ENCODE data around the gene GPR63. TPM values are rescaled to one million over a fixed set of nuclear protein-coding genes. Genes with fewer than 3 reads are reported as not detected.
"Not testable (repeated sequence)": the region's sequence is repeated elsewhere in the genome, so short reads cannot be mapped to it uniquely, and the experiment has no call there.

Gene GPR63, protein sequence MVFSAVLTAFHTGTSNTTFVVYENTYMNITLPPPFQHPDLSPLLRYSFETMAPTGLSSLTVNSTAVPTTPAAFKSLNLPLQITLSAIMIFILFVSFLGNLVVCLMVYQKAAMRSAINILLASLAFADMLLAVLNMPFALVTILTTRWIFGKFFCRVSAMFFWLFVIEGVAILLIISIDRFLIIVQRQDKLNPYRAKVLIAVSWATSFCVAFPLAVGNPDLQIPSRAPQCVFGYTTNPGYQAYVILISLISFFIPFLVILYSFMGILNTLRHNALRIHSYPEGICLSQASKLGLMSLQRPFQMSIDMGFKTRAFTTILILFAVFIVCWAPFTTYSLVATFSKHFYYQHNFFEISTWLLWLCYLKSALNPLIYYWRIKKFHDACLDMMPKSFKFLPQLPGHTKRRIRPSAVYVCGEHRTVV
- 0.11 and 0.13 TPM in 2 replicates for total RNA-seq (2014; rRNA removed; shearing (Covaris generic))
- 0.10 and 0.11 TPM in 2 replicates for polyA plus RNA-seq (2016; fragmentation: Nextera tagmentation; extraction: Ambion mirVana)

DNA sequence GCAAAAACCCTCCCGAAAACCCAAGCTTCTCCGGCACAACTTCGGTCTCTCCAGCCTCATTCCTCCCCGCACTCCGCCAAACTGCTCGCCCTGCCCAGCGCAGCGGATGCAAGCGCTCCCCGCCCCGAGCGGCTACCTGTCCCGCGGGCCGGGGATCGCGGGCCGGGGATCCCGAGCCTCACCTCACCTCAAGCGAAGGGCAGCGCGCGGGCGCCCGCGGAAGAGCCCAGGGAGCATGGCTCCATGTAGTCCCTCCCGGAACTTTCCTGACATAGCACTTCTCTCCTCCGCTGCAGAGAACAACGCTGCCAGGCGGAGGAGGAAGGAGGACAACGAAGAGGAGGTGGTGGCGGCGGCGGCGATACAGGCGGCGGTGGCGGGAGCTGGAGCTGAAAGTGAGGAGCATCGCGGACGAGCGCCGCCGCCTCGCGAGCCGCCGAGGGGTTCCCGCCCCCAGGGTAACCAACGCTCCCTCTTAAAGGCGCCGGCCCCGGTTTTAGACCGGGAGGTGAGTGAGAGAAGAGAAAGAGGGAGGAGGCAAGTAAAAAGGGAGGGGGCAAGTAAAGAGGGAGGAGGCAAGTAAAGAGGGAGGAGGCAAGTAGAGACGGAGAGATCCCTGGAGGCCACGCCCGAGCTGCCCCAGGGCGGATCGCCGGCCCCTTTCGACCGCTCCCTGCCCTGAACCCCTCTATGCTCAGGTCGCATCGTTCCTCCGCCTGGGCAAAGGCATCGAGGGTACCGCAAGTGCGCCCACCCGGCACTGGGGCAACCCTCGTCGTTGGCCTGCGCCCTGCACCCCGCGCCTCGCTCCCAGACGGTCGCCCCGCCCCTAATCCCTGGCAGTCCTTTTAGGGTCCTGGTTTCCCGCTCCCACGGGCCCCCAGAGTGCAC, at the start of gene GPR63:
Gene GPR63, minus strand, starts transcription at position 397 of the 891 bp plus-strand sequence. CDS start 37,746 bp downstream, outside the sequence.
- Histone ChIP-seq H3K4me3 (peak within 1 kb of the TSS; percentile 84), H3K27ac (no peak within 1 kb of the TSS), H3K27me3 (replicated peaks; ENCODE audit: insufficient read depth) (peaks cover 33% of the 10 kb centered on the region), H3K9ac (peak within 1 kb of the TSS; percentile 39), H3F3A (ENCODE audit: insufficient read depth) (0 out of 2 replicates have a peak, but pooled peaks cover 3% of the 10 kb centered on the region), H3K4me1 (ENCODE audit: insufficient read depth) (no peaks in the 10 kb centered on the region), H3K79me2 (ENCODE audit: insufficient read depth) (no peaks in the 10 kb centered on the region), H3K4me2 (ENCODE audit: unreplicated experiment) (peak within 1 kb of the TSS; percentile 85), H3K9me2 (ENCODE audit: insufficient read depth) (no peaks in the 10 kb centered on the region), H2AFZ (peak within 1 kb of the TSS; percentile 90), H4K20me1 (ENCODE audit: insufficient read depth) (no peaks in the 10 kb centered on the region), H3K9me3 (ENCODE audit: low read depth) (no peaks in the 10 kb centered on the region), H3K36me3 (ENCODE audit: low read depth) (no peaks in the 10 kb centered on the region)
- WGBS, 2 experiments (ENCODE audit: low coverage in 1 of 2, low lambda C conversion rate in 2 of 2, missing lambda C conversion rate in 2 of 2), result 1 to 2% methylated on average over 66 to 78 of the region's 80 CpGs
- in situ Hi-C loops (cut with MboI), result no loop called here
- TF ChIP-seq EZH2phosphoT487 (IDR thresholded peaks at IDR 0.05; ENCODE audit: insufficient read depth, low read depth), result no peak
- no peak for TF ChIP-seq EZH2 (IDR thresholded peaks at IDR 0.05; ENCODE audit: insufficient read depth, poor library complexity, severe bottlenecking)
- peak; percentile 72 for DNase-seq

DNA sequence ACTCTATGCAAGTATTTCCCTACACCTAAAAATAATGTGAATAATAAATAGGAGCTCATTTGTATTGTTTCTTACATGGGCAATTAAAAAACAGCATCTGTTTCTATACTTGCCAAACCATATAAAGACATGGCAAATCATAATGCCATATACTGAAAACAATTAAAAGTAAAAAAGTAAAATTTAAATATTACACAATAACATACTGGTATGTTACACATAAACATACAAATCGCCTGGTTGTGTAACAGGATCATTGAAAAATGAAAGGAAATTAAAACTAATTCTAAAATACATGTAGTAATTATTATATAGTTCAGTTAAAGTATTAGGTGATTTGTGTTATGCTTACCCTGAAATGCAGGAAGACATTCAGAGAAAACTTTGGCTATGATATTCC, 49.2 kb upstream of the GPR63 start:
- 0 out of 2 replicates have a peak, but pooled peaks cover 6% of the 10 kb centered on the region for H3K27me3 ChIP-seq (replicated peaks; ENCODE audit: insufficient read depth)
- WGBS, 2 experiments (ENCODE audit: low coverage in 1 of 2, low lambda C conversion rate in 2 of 2, missing lambda C conversion rate in 2 of 2), result 39 to 46% methylated on average over 1 of the region's 1 CpG
- no peaks in the 10 kb centered on the region for H3K9me3 ChIP-seq (ENCODE audit: low read depth)
- H3K4me1 ChIP-seq (ENCODE audit: insufficient read depth), result no peaks in the 10 kb centered on the region
- DNase-seq, result no peak
- H3K4me2 ChIP-seq (ENCODE audit: unreplicated experiment), result no peak overlapping the region
- H4K20me1 ChIP-seq (ENCODE audit: insufficient read depth), result no peaks in the 10 kb centered on the region
- in situ Hi-C loops (cut with MboI), result no loop called here
- no peak overlapping the region for H3K9ac ChIP-seq
- H3K9me2 ChIP-seq (ENCODE audit: insufficient read depth), result no peaks in the 10 kb centered on the region
- H3K36me3 ChIP-seq (ENCODE audit: low read depth), result peaks cover 16% of the 10 kb centered on the region
- TF ChIP-seq EZH2phosphoT487 (IDR thresholded peaks at IDR 0.05; ENCODE audit: insufficient read depth, low read depth) (no peak), EZH2 (IDR thresholded peaks at IDR 0.05; ENCODE audit: insufficient read depth, poor library complexity, severe bottlenecking) (no peak)
- H3K79me2 ChIP-seq (ENCODE audit: insufficient read depth), result no peaks in the 10 kb centered on the region
- no peak overlapping the region for H3K4me3 ChIP-seq
- H2AFZ ChIP-seq, result no peak overlapping the region
- peaks cover 13% of the 10 kb centered on the region; the same call in 1 of the 2 replicates for H3F3A ChIP-seq (ENCODE audit: insufficient read depth)
- H3K27ac ChIP-seq, result no peak overlapping the region

DNA sequence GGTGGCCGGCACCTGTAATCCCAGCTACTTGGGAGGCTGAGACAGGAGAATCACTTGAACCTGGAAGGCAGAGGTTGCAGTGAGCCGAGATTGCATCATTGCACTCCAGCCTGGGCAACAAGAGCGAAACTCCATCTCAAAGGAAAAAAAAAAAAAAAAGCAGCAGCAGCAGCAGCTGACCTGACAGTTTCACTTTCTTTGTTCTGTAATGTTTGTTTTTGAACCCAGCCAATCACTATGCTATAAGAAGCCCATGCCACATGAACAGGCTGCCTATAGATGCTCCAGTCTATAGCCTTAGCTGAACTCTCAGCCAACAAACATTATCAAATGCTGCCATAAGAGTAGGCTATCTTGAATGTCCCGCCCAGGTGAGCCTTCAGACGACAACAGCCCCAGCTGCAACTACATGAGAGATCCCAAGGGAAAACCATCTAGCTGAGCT, 47.9 kb upstream of the GPR63 start:
- DNase-seq; in situ Hi-C loops (cut with MboI); H4K20me1 ChIP-seq (ENCODE audit: insufficient read depth); H3K4me1 ChIP-seq (ENCODE audit: insufficient read depth); H3K9me3 ChIP-seq (ENCODE audit: low read depth); H3K27me3 ChIP-seq (replicated peaks; ENCODE audit: insufficient read depth); H3K27ac ChIP-seq; H3K36me3 ChIP-seq (ENCODE audit: low read depth); H3K9me2 ChIP-seq (ENCODE audit: insufficient read depth); H3K79me2 ChIP-seq (ENCODE audit: insufficient read depth); H2AFZ ChIP-seq; H3K4me2 ChIP-seq (ENCODE audit: unreplicated experiment); H3K9ac ChIP-seq; H3K4me3 ChIP-seq; H3F3A ChIP-seq (ENCODE audit: insufficient read depth): not testable (repeated sequence)
- 62 to 68% methylated on average over 5 of the region's 5 CpGs for WGBS, 2 experiments (ENCODE audit: low coverage in 1 of 2, low lambda C conversion rate in 2 of 2, missing lambda C conversion rate in 2 of 2)

DNA sequence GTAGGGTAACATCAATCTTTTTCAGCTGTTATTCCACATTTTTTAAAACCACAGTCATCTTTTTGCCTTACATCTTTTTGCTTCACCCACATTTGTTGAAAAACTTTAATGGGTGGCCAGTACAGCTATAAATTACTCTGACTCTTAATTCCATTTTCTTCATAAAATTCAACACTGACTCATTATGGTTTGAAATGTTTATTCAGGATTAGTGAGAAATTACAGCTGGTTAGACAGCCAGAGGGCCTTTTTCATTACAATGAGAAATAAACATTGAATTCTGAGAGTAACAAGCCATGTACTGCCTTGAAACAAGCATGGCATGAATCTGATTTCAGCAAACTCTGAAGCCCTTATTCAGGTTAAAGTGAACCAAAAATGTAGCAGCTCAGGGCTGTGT, 40.9 kb upstream of the GPR63 start:
- H3F3A ChIP-seq (ENCODE audit: insufficient read depth), result no peaks in the 10 kb centered on the region

More for the DNA sequence above, 40.9 kb upstream of the GPR63 start:
- no peak for DNase-seq
- no peaks in the 10 kb centered on the region for H3K79me2 ChIP-seq (ENCODE audit: insufficient read depth)
- H3K4me2 ChIP-seq (ENCODE audit: unreplicated experiment), result no peak overlapping the region
- H3K27me3 ChIP-seq (replicated peaks; ENCODE audit: insufficient read depth), result 0 out of 2 replicates have a peak, but pooled peaks cover 6% of the 10 kb centered on the region
- H4K20me1 ChIP-seq (ENCODE audit: insufficient read depth), result no peaks in the 10 kb centered on the region
- TF ChIP-seq EZH2phosphoT487 (IDR thresholded peaks at IDR 0.05; ENCODE audit: insufficient read depth, low read depth) (no peak), EZH2 (IDR thresholded peaks at IDR 0.05; ENCODE audit: insufficient read depth, poor library complexity, severe bottlenecking) (no peak)
- in situ Hi-C loops (cut with MboI), result no loop called here
- H3K36me3 ChIP-seq (ENCODE audit: low read depth), result no peaks in the 10 kb centered on the region
- no peak overlapping the region for H3K4me3 ChIP-seq
- no peaks in the 10 kb centered on the region for H3K9me3 ChIP-seq (ENCODE audit: low read depth)
- no peak overlapping the region for H2AFZ ChIP-seq
- H3K27ac ChIP-seq, result no peak overlapping the region
- H3K9me2 ChIP-seq (ENCODE audit: insufficient read depth), result no peaks in the 10 kb centered on the region
- no peak overlapping the region for H3K9ac ChIP-seq
- no peaks in the 10 kb centered on the region for H3K4me1 ChIP-seq (ENCODE audit: insufficient read depth)

Data from GM23248 (cell line).